Mucosa of descending colon (tissue), 3 donors: Measurements from ENCODE around the gene SLC25A48. TPM values are rescaled to one million over a fixed set of nuclear protein-coding genes. Genes with fewer than 3 reads are reported as not detected.

ENCODE experiments used
- ATAC-seq: fragments of 200-7000 bp; cut with Tn5 transposase; one replicate; pipeline ENCODE4 v1.9.1; 2020; ENCODE audit warnings: mild to moderate bottlenecking, moderate library complexity
- DNase-seq, 3 donors: peaks; one replicate each; pipeline ENCODE4 v3.0.0-alpha.2; 2020
- H3K36me3 ChIP-seq: fragments of 200-600 bp; one replicate; pipeline ENCODE4 v1.8.0; 2021; ENCODE audit warnings: low read depth, mild to moderate bottlenecking
- H3K4me1 ChIP-seq: fragments of 200-600 bp; one replicate; pipeline ENCODE4 v1.8.0; 2021; ENCODE audit warnings: low read depth, mild to moderate bottlenecking
- H3K4me3 ChIP-seq: fragments of 200-600 bp; one replicate; pipeline ENCODE4 v1.8.0; 2021; ENCODE audit warnings: mild to moderate bottlenecking
- H3K9me3 ChIP-seq: fragments of 200-600 bp; one replicate; pipeline ENCODE4 v1.8.0; 2021; ENCODE audit warnings: mild to moderate bottlenecking
- CTCF ChIP-seq: fragments of 200-600 bp; IDR thresholded peaks from one replicate; pipeline ENCODE4 v1.8.0; 2022; ENCODE audit warnings: antibody characterized with exemption, mild to moderate bottlenecking
- intact Hi-C, 2 donors: fragments of 100-400 bp; cut with DNase I in 1 of 2; cut with micrococcal nuclease in 1 of 2; formaldehyde crosslinking; loops; one replicate each; pipeline versions ENCODE4 v1.11.0 to v1.11.1; 2022; cut with DNase I, micrococcal nuclease
- long read RNA-seq, 2 donors: library from polyadenylated mRNA; unstranded; transcript quantifications; one replicate each; pipeline ENCODE4 v2.0.0, GENCODE V29; 2019 to 2021
- total RNA-seq, 3 donors: library from RNA; stranded (reverse); fragmentation: NEBNext Ultra II Directional in 2 of 3; extraction: Animal tissue kit (Norgen Biotek cat#: 25700) in 2 of 3; gene quantifications; one replicate each; pipeline versions ENCODE4 v1.2.1 to v1.2.4, GENCODE V29; 2021 to 2023
- donor health status: DM: no; HTN: no; CAD: no; lungs with moderate emphysema.
- donor health status: DM: no; HTN: no; CAD: no.
- donor health status: DM: no; HTN: yes; CAD: no.

The SLC25A48 gene
- total RNA-seq = 1 to 10 TPM; 2.2 to 4.5 (median 3.3) TPM
- long read RNA-seq, donor 1, partial matches to known transcripts = 0 of 1 reads
- long read RNA-seq, donor 1, other reads (novel, unspliced or antisense) = 1 of 1 reads
- long read RNA-seq, donor 2, partial matches to known transcripts = 0 of 5 reads
- long read RNA-seq, donor 2, other reads (novel, unspliced or antisense) = 4 of 5 reads

- intact Hi-C loops = loop anchor here (5.0 to 10.0 kb wide), 2 partner anchors 273 to 370 kb away; no protein-coding TSS in a partner anchor
- no peak for TF ChIP-seq CTCF
- ATAC-seq (peak; percentile 92), DNase-seq (peak; percentile 81 to 83 (median 81))
- Histone ChIP-seq H3K9me3 (no peaks in the 10 kb centered on the region), H3K36me3 (no peaks in the 10 kb centered on the region), H3K4me1 (peaks cover 9% of the 10 kb centered on the region), H3K4me3 (no peak within 1 kb of the TSS)
Measured at GRCh38 chr5:135834639-135835529, at the start of gene SLC25A48. Gene SLC25A48 (plus strand): TSS chr5:135834663. CDS start chr5:135834848, 185 bp downstream.

GRCh38 chr5:135800656-135801055 is 33.8 kb upstream of the SLC25A48 start:
- Histone ChIP-seq H3K36me3 (no peaks in the 10 kb centered on the region), H3K4me1 (no peaks in the 10 kb centered on the region), H3K4me3 (no peak overlapping the region), H3K9me3 (no peaks in the 10 kb centered on the region)
- intact Hi-C loops = no loop called here
- ATAC-seq (no peak), DNase-seq (no peak)
- no peak for TF ChIP-seq CTCF

GRCh38 chr5:135810188-135810943 is 24.1 kb upstream of the SLC25A48 start:
- intact Hi-C loops = no loop called here

GRCh38 chr5:135811007-135811406 is 23.5 kb upstream of the SLC25A48 start:
- Histone ChIP-seq H3K4me1 (no peaks in the 10 kb centered on the region), H3K36me3 (no peaks in the 10 kb centered on the region), H3K9me3 (no peaks in the 10 kb centered on the region), H3K4me3 (no peak overlapping the region)
- DNase-seq (no peak), ATAC-seq (no peak)
- no peak for TF ChIP-seq CTCF
- intact Hi-C loops = no loop called here

More at GRCh38 chr5:135810188-135810943, 24.1 kb upstream of the SLC25A48 start:
- H3K4me3 ChIP-seq = no peak overlapping the region
- H3K4me1 ChIP-seq = no peaks in the 10 kb centered on the region
- no peaks in the 10 kb centered on the region for H3K9me3 ChIP-seq
- ATAC-seq (no peak), DNase-seq (no peak)
- no peaks in the 10 kb centered on the region for H3K36me3 ChIP-seq
- TF ChIP-seq CTCF = no peak

- H3K36me3 ChIP-seq = no peaks in the 10 kb centered on the region
- TF ChIP-seq CTCF = no peak
- no peaks in the 10 kb centered on the region for H3K9me3 ChIP-seq
- ATAC-seq (no peak), DNase-seq (no peak)
- intact Hi-C loops = no loop called here
- no peak overlapping the region for H3K4me3 ChIP-seq
- H3K4me1 ChIP-seq = no peaks in the 10 kb centered on the region
Measured at GRCh38 chr5:135813758-135814157, 20.7 kb upstream of the SLC25A48 start.
